Ishikawa (cell line): ENCODE results near the gene INHBC.

ENCODE experiments used
- CEBPB ChIP-seq: IDR thresholded peaks from 2 replicates; pipeline ENCODE4 v1.6.1; 2012
- CREB1 ChIP-seq: IDR thresholded peaks from 2 replicates; pipeline ENCODE4 v1.6.1; 2012; ENCODE audit warnings: low read depth
- EGR1 ChIP-seq: IDR thresholded peaks from 2 replicates; pipeline ENCODE4 v1.6.1; 2012
- EP300 ChIP-seq: IDR thresholded peaks from 2 replicates; pipeline ENCODE4 v1.6.1; 2012; ENCODE audit warnings: borderline replicate concordance
- FOXM1 ChIP-seq: IDR thresholded peaks from 2 replicates; pipeline ENCODE4 v1.6.1; 2012; ENCODE audit warnings: low read depth, borderline replicate concordance
- MAX ChIP-seq: IDR thresholded peaks from 2 replicates; pipeline ENCODE4 v1.6.1; 2012
- NFIC ChIP-seq: IDR thresholded peaks from 2 replicates; pipeline ENCODE4 v1.6.1; 2012
- RAD21 ChIP-seq: IDR thresholded peaks from 2 replicates; pipeline ENCODE4 v1.6.1; 2012; ENCODE audit warnings: low read depth
- REST ChIP-seq: IDR thresholded peaks from 2 replicates; pipeline ENCODE4 v1.6.1; 2012; ENCODE audit warnings: low read depth, mild to moderate bottlenecking
- TAF1 ChIP-seq: IDR thresholded peaks from 2 replicates; pipeline ENCODE4 v1.6.1; 2012; ENCODE audit warnings: low read depth, mild to moderate bottlenecking
- TCF12 ChIP-seq: IDR thresholded peaks from 2 replicates; pipeline ENCODE4 v1.6.1; 2012; ENCODE audit warnings: low read depth
- TEAD4 ChIP-seq: IDR thresholded peaks from 2 replicates; pipeline ENCODE4 v1.6.1; 2012
- USF1 ChIP-seq: IDR thresholded peaks from 2 replicates; pipeline ENCODE4 v1.6.1; 2012
- YY1 ChIP-seq: IDR thresholded peaks from 2 replicates; pipeline ENCODE4 v1.6.1; 2012; ENCODE audit warnings: low read depth
- ZBTB7A ChIP-seq: IDR thresholded peaks from 2 replicates; pipeline ENCODE4 v1.6.1; 2012; ENCODE audit warnings: low read depth

The INHBC gene

GRCh38 chr12:57460468-57460784 is 25.8 kb downstream of the INHBC start:
- TF ChIP-seq TEAD4 (no peak), USF1 (no peak), YY1 (no peak), REST (no peak), CEBPB (no peak), NFIC (no peak), TAF1 (no peak), FOXM1 (no peak), EGR1 (no peak), TCF12 (no peak), MAX (no peak)

- no peak for TF ChIP-seq YY1
- 0 out of 2 replicates have a peak, but pooled peaks have one; percentile 6 for TF ChIP-seq NFIC
Observed at GRCh38 chr12:57460841-57461275, 26.3 kb downstream of the INHBC start.

GRCh38 chr12:57461276-57461916 is 26.8 kb downstream of the INHBC start:
- TF ChIP-seq TEAD4: peak; percentile 48
- 0 out of 2 replicates have a peak, but pooled peaks have one; percentile 3 for TF ChIP-seq TCF12
- no peak for TF ChIP-seq CREB1
- peak; percentile 51; the same call in 1 of the 2 replicates for TF ChIP-seq ZBTB7A
- TF ChIP-seq REST: no peak
- TF ChIP-seq EP300: 0 out of 2 replicates have a peak, but pooled peaks have one; percentile 14
- no peak for TF ChIP-seq NFIC

GRCh38 chr12:57461917-57462250 is 27.3 kb downstream of the INHBC start:
- no peak for TF ChIP-seq MAX
- no peak for TF ChIP-seq TEAD4
- TF ChIP-seq EP300: no peak
- no peak for TF ChIP-seq USF1
- TF ChIP-seq REST: no peak
- TF ChIP-seq CREB1: no peak
- no peak for TF ChIP-seq NFIC
- peak; percentile 44 for TF ChIP-seq ZBTB7A
- TF ChIP-seq FOXM1: no peak
- no peak for TF ChIP-seq TAF1
- TF ChIP-seq EGR1: peak; percentile 87
- 0 out of 2 replicates have a peak, but pooled peaks have one; percentile 4 for TF ChIP-seq TCF12
- TF ChIP-seq RAD21: no peak
- no peak for TF ChIP-seq CEBPB
